GM18907 (cell line): Measurements from ENCODE around the gene NPR2.

Experiments used
- ATAC-seq: cut with Tn5 transposase; IDR thresholded peaks from one replicate; pipeline ENCODE4 v1.9.1; 2021; ENCODE audit warnings: mild to moderate bottlenecking, moderate library complexity; ENCODE audit not compliant: unreplicated experiment

Gene NPR2

GRCh38 chr9:35829084-35829763 is 37.8 kb downstream of the NPR2 start, which contains the start of gene TMEM8B:
TMEM8B (plus strand) TSS chr9:35829228; CDS start chr9:35829448, 220 bp downstream.
- peak; percentile 75 for ATAC-seq

- no peak for ATAC-seq
Measured at GRCh38 chr9:35829764-35830096, 38.3 kb downstream of the NPR2 start.

GRCh38 chr9:35831040-35831439 is 39.6 kb downstream of the NPR2 start:
- ATAC-seq, result no peak

- no peak for ATAC-seq
Measured at GRCh38 chr9:35832814-35833213, 41.4 kb downstream of the NPR2 start.

GRCh38 chr9:35834260-35835215 is 43.1 kb downstream of the NPR2 start:
- no peak for ATAC-seq

- no peak for ATAC-seq
Measured at GRCh38 chr9:35835216-35835632, 43.8 kb downstream of the NPR2 start.

GRCh38 chr9:35835766-35836165 is 44.4 kb downstream of the NPR2 start:
- no peak for ATAC-seq

- no peak for ATAC-seq
Measured at GRCh38 chr9:35836595-35836994, 45.2 kb downstream of the NPR2 start.

- no peak for ATAC-seq
Measured at GRCh38 chr9:35839926-35840325, 48.5 kb downstream of the NPR2 start.

- no peak for ATAC-seq
Measured at GRCh38 chr9:35840881-35841644, 49.7 kb downstream of the NPR2 start.

GRCh38 chr9:35841645-35841900 is 50.2 kb downstream of the NPR2 start:
- ATAC-seq, result no peak

- ATAC-seq, result no peak
Measured at GRCh38 chr9:35842020-35842745, 50.8 kb downstream of the NPR2 start.

GRCh38 chr9:35842795-35843194 is 51.4 kb downstream of the NPR2 start:
- peak; percentile 62 for ATAC-seq

- ATAC-seq, result no peak
Measured at GRCh38 chr9:35844628-35845270, 53.4 kb downstream of the NPR2 start.

- ATAC-seq, result no peak
Measured at GRCh38 chr9:35845824-35846771, 54.7 kb downstream of the NPR2 start.

- ATAC-seq, result peak; percentile 91
Measured at GRCh38 chr9:35847792-35848572, 56.6 kb downstream of the NPR2 start.

- no peak for ATAC-seq
Measured at GRCh38 chr9:35852267-35852815, 61.0 kb downstream of the NPR2 start.
